ENCODE measurements around the gene KSR1. TPM values are rescaled to one million over a fixed set of nuclear protein-coding genes. Genes with fewer than 3 reads are reported as not detected.

Gene KSR1
- total RNA-seq, 1 experiment from 2014 or later = 7.8 TPM

DNA sequence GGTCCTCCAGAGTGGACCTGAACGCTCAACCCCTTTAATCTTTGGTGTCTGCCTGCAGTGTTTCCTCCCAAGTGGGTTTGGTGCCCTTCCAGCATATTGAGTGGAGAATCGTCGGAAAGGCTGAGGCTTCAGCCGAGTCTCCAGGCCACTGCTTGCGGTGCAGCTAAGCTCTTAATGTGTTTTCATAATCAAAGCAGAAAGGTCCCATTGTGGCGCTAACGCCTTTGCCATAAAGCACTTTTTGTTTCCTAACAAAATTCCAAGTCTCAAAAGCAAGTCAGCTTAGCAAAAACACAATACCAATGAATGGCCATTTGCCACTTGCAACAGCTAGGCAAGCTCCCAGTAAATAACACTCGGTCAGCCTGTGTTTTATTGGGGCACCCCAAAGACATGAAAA, 57.6 kb downstream of the KSR1 start:
- DNase-seq (ENCODE audit: low spot score) = no peak

DNA sequence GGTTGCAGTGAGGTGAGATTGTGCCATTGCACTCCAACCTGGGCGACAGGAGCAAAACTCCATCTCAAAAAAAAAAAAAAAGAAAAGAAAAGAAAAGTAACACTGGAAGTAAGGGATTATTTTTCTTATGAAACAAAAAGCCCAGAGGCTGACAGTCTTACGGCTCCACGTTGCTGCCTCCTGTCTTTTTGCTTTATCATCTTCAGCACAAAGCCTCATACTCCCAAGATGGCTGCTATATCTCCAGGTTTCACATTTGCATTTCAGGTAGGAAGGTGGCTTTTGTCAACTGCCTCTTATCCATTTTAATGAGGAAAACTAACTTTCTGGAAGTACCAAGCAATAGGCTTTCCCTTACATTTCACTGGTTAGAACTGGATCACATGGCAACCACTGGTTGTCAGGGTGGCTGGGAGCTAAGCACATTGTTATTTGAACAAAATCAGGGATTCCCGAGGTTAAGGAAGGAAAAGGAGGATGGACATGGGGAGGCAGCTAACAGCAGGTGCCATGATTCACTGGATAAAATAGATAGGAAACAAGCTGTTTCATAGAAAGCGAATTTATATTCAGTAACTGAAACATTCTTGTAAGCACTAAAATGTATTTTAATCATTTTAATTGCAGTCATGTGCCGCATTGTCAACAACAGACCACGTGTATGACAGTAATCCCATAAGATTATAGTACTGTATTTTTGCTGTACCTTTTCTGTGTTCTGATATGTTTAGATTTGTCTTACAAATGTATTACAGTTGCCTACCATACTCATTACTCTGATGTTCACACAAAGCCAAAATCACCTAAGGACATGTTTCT, 58.6 kb downstream of the KSR1 start:
- no peak for DNase-seq (ENCODE audit: low spot score)

DNA sequence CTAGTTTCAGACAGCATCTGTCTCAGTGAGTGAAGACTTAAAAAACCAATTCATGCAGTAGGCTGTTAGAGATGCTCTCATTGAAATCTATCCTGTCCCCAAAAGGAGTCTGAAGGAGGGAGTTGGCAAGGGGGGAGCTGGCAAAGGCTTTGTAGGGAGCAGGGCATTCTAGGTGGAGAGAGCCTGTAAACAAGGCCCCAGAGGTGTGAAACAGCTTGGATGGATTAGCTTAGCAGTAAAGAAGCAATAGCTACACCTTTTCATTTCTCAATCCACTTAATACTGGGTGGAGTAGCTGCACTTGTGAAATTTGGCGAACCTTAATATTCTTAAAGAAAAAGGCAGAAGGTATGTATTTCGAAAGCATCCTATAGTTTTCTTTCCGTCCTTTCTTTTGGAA, 61.8 kb downstream of the KSR1 start:
- DNase-seq (ENCODE audit: low spot score) = no peak

DNA sequence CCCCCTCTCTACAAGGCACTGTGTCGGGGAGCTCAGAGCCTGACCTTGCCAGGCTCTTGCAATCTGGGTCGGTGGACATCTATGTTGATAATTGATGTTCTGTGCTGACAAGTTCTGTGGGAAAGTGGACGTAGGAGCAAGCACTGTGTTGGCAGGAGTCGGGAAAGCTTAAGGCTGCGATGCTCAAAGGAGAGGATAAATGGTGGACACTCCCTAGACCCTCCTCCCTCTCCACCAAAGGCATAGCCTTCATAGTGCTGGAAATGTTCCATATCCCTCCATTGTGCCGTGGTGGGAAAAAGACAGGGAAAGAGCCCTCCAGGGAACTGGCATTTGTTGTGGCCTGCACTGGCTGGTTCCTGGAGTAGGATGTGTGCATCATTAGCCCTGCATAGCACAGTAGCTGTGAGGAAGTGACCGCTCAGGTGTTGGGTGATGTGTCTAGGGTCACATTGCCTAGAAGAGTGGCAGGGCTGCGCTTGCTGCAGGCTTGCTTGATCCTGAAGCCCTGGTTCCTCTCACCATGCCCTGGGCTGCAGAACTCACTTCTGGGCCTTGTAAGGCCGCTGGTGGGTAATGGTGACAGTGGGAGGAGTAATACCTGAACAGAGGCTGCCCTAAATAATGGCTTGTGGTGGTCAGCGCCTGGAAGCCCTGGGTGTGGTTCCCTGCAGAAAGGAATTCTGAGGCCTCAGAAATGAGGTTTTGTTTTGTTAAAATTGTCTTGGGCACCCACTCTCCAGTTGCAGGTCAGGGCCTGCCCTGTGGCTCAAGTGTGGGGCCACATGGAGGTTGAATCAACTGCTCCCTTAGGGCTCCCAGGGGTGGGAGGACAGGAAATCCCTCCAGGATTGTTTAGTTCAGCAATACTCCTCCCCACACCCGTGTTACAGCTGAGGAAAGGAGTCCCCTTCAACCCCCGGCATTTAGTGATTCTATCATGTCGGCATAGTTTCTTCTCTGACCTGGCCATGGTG, 62.6 kb downstream of the KSR1 start:
- DNase-seq (ENCODE audit: low spot score) = no peak

DNA sequence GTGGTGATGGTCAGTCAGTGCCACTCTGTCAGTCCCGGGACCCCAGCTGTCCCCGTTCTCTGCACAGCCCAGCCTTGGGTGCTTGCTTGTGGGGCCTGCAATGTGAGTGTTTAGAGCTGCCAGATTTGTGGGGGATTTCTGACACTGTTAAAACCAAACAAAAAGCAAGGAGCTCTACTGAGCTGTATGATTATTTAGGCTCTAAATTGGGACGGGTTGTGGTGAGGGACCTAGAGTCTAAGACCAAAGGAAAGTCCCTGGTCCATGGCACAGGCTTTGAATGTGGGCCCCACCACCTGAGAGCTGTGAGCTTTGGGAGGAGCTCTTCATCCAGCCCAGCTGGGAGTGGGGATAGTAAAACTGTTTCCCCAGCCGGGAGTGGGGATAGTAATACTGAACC, 63.3 kb downstream of the KSR1 start:
- no peak for DNase-seq (ENCODE audit: low spot score)

DNA sequence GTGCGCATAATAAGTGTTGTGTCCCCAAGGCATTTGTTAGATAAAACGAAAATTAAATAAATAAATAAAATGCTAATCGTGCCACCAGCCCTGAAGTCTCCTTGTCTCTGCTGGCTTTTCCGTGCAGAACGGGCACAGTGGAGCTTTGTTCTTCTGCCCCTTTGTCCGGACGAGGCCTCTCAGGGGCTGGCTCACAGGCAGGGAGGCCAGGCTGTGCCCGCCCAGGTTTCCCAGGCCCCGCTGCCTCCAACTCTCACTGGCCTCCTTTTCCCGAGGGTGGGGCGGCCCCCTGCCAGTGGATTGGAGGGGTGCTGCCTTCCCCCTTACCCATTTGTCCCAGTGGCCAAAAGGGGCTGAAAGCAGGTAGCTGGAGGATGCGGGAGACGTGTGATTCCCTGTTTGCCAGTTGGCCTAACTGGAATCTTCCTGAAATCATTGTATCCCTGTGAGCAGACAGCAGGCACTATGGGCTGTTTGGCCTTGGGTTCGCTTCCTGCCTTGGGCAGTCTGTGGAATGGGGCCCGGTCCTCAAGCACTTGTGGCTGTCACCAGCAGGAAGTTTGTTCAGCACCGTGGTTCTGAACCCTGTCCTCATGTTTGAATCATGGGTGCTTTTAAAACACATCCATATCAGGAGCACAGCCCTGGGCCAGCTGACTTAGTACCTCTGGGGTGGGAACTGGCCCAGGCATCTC, 64.4 kb downstream of the KSR1 start:
- DNase-seq (ENCODE audit: low spot score) = no peak

DNA sequence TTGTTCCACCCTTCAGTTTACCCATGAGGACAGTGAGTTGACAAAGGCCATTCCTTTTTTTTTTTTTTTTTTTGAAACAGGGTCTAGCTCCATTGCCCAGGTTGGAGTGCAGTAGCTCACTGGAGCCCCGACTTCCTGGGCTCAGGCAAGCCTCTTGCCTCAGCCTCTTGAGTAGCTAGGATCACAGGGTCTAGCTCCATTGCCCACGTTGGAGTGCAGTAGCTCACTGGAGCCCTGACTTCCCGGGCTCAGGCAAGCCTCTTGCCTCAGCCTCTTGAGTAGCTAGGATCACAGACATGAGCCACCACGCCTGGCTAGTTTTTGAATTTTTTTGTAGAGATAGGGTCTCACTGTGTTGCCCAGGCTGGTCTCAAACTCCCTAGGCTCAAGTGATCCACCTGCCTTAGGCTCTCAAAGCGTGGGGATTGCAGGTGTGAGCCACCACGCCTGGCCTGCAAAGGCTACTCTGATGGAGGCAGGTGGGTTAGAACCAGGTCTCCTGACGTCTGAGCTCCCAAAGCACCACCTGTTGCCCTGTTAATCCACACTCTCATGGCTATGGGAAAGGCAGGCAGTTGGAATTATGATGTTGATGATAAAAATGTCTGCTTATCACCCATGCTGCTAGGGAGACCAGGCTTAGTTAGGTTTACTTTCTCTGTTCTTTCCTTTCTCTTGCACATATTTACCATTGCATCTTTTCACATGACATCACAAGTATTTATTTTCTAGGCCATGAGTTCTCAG, 65.2 kb downstream of the KSR1 start:
- DNase-seq (ENCODE audit: low spot score) = no peak

DNA sequence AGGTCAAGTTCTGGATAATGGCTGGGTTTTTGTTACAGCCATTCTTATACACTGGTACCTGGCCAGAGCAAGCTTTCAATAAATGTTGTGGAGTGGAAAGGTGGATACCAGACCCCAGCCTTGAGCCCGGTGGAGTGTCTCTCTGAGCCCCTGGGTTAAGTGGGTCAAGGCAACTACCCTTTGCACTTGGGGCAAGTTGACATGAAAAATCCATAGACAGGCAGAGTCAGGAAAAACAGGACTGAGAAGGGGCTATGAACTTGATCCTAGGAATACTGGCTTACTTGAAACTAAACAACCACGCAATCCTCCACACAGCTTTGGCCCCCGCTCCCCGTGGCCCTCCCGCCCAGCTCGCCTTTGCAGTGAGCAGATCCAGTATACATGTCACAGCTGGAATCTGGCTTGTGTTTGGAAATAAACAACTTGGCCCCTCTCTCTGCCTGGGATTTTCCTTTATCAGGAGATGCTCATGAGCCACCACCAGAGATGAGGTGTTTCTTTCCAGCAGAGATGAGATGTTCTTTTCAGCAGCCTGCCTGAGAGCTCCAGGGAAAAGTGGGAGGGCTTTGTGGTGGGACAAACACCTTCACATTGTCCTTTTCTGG, 65.9 kb downstream of the KSR1 start:
- DNase-seq (ENCODE audit: low spot score) = no peak

DNA sequence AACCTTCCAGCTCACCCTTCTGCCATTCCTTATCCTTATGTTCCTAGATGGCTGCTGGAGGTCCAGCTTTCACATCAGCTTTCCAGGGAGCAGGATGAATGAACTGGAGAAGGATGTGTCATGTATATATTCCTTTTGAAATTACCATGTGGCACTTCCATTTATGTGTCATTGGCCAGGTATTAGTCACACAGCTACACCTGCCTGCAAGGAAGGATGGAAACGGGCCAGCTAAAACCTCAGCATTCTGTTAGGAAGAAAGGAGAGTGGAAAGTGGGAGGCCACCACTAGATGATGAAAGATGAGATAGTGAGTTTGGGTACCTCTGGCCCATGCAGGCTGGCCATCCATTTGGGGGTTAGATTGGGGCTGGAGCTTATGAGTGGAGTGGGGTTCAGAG, 67.5 kb downstream of the KSR1 start:
- no peak for DNase-seq (ENCODE audit: low spot score)

DNA sequence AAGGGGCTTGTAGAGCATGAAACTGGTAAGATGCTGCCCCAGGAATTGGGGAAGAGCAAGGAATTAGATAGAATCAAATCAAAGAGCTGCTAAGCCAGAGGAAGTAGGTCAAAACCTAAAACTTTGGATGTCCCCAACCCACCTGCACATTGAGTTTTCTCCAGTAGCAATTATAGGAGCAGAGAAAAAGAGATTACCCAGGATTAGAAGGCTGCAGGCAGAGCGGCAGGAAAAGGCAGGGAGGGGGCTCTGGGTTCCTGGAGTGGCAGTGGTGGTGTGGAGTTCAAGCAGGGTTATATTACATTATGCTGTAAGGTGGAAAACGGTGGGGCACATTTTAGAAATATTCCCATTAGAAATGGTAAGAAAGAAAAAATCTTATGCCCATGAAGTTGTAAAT, 68.3 kb downstream of the KSR1 start:
- DNase-seq (ENCODE audit: low spot score) = no peak

DNA sequence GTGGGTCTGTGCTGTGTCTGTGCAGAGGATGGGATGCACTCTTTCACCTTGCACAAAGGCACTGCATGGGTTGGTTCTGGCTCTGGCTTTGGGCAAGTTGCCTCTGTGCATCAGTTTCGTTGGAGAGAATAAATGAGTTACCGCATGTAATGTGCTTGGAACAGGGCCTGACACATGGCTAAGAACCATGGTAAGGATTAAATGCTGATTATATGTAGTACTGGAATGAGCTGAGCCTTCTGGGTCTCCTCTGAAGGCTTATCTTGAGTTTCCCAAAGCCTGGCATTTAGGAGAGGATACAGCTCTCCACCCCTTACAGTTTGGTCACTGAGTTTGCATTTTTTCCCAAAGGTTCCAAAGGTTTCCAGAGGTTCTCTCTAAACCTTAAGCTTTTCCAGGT, 69.1 kb downstream of the KSR1 start:
- DNase-seq (ENCODE audit: low spot score) = no peak

DNA sequence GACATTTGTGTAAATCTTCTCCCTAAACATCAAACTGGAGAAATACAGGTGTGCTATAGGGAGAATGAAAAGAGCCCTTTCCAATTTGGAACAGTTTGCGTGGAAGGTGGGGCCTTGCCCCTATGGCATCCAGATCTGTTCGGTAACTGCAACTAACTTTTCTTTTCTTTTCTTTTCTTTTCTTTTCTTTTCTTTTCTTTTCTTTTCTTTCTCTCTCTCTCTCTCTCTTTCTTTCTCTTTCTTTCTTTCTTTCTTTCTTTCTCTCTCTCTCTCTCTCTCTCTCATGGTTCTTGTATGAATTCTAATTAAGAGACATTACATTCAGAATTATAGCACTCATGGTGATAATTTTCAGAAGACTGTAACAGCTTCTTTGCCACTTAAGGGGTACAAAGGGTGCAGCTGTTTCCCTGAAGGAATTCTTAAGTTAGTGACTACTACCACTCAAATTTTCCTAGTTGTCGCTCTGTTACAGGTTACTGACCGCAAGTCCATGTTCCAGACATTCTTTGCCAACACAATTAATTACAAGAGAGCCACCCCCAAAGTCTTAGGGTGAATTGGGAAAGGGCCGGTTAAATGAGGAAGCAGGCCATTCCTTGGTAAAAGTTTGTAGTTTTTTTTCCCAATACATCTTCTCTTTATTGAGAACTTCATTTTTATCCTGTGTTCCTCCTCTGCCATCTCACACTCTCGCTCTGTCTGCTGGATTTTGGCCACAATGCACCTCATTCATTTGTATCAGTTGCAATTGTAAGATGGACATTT, 69.8 kb downstream of the KSR1 start:
- no peak for DNase-seq (ENCODE audit: low spot score)

DNA sequence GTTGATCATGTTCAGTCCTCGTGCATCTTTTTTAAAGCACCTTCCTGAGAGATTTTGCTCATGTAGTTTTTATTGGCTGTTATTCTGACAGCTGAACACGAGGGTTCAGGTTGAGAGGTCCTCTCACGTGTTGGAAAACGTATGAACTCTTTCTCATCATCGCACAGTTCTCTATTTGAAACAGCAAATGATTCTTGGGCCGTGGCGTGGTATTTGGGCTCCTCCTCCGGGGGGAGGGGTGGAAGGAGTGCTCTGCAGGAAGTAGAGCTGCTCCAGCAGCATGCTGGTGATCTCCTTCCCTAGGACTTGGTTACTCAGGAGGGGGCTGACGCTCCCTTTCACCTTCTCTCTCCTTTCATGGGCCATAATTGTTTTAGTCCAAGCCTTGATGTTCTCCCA, 70.4 kb downstream of the KSR1 start:
- DNase-seq (ENCODE audit: low spot score) = no peak

DNA sequence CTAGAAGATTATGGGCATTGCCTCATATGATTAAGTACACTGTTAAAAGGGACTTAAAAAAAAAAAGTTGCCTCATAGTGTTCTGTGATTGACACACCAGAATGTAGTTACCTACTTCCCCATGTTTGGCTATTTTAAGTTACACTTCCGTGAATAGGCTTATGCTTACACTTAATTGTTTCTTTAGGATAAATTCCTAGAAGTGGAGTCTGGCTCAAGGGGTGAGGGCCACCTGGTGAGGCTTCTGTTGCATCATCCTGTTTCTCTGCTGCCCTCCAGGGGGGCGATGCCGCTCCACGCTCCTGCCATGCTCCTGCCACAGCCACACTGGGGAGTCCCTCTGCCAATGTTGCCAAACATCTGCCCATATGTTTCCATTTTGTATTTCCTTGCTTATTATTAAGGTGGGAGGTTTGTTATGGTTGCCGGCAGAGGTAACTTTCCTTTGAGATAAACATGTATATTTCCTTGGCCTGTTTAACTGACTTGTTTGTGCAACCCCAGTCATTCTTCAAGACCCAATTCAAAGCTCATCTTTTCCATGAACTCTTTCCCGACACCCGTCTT, 73.1 kb downstream of the KSR1 start:
- no peak for DNase-seq (ENCODE audit: low spot score)

DNA sequence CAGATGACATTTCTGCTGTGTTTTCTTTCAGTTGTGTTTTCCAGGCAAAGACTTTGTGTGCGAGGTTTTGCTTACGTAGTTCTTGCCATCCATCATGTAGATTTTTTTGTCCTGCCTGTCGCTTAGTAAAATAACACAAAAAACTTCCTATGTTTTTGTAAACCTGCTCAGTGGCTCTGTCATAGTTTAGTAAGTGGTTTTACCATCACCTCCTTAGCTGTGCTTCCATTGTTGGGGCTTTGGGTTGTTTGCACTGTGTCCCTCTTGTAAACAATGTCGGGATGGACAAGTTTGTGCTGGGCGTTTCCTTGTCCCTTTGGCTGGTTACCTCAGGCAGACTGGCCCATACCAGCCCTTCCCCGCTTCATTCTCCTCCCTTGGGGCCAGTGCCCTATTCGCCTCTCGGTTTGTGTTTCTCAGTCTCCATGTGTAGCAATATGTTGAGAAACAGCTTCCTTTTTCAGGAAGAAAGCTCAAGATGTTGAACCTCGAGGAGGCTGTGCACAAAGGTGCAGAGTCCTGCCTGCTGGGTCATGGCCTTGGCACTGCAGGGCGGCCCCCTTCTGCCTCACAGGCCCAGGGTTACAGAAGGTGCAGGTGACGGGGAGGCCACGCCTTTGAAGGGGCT, 74.6 kb downstream of the KSR1 start:
- DNase-seq (ENCODE audit: low spot score) = no peak

DNA sequence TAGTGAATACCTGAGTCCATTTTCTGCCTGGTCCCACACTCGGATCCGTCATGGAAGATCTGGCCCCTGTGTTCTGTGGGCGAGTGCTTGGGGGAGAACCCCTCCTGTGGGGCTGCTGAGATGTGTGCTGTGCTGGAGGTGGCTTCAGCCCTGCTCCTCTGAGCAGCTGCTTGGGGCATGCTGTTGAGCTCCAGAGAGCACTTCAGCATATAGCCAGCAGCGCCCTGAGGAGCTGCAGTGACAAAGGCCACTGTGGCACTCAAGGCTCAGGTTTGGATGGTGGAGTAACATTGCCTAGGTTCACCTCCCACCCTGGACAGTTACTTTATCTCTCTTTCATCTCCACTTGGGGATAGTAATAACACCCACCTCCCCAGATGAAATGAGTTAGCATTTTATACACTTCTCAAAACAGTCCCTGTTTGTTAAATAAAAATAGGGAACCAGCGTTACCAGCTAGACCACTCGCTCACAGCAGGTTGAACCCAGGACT, 75.3 kb downstream of the KSR1 start:
- no peak for DNase-seq (ENCODE audit: low spot score)

DNA sequence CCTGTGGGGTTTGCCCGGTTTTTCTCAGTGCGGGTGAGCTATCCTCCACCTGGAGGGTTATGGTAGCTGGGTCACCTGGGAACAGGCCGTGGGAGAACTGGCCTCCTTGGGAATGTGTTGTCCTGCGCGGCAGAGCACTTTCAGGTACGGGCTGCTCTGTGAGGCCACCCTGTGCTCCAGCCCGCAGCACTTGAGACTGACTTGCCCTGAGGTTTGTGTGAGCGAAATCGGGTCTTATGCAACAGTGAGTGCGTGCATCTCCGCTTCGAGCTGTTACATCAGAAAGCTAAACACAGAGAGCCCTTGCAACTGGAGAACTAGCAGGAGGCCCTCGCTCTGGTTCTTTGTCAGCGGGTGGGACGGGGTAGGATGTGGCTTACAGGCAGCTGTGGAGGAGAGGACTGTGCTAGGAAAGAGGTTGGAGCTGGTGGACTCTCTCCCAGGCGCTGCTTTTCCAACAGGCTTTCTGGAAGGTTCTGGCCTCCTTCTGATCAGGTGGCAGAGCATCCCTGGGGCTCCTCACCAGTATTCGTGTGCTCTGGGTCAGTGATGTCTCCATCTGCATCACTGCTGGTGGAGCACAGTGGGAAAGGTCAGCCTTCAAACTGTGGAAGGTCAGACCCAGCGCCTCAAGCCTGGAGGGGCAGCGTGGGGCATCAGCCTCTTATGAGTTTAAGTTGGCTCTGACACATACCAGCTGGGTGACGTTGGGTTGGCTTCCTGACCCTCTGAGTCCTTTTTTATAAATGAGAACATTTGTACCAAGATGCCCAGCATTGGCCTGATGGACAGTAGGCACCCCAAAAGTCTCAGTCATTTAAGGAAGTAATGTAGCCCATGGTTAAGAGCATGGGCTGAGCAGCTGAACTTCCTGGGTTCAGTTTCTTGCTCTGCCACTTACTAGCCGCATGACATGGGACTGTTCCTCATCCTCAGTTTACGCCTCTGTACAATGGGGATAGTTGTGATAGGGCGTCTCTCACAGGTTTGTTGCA, 76.3 kb downstream of the KSR1 start:
- no peak for DNase-seq (ENCODE audit: low spot score)
